HTR-8/SVneo (cell line): ENCODE measurements around the gene SOD3.

ENCODE experiments used
- DNase-seq: peaks from one replicate; pipeline ENCODE4 v3.0.0; 2011; ENCODE audit warnings: low spot score, mixed read lengths; ENCODE audit not compliant: insufficient read length
- FAIRE-seq: peaks from 2 replicates; lab custom pipeline; 2011; peaks lifted over from hg19 to GRCh38; lab: Jason Lieb, UNC

The SOD3 gene

DNA sequence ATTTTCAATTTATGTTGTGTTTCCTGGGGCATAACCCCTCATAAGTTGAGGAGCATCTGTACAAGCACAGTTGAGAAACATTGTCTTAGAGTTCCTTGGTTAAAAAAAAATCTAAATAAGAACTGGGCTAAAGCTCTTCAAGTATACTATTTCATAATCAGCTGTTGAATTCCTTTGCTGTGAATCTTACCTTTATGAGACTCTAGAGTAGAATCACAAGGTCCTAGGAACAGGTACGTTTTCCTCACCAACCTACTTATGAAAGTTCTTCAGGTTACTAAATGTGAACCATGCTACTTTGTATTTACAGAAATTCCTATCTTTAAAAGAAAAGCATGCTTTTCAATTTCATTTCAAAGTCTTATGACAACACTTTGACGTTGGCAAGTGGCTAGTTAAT lies 20.9 kb upstream of the SOD3 start:
- FAIRE-seq = no peak
- no peak for DNase-seq

DNA sequence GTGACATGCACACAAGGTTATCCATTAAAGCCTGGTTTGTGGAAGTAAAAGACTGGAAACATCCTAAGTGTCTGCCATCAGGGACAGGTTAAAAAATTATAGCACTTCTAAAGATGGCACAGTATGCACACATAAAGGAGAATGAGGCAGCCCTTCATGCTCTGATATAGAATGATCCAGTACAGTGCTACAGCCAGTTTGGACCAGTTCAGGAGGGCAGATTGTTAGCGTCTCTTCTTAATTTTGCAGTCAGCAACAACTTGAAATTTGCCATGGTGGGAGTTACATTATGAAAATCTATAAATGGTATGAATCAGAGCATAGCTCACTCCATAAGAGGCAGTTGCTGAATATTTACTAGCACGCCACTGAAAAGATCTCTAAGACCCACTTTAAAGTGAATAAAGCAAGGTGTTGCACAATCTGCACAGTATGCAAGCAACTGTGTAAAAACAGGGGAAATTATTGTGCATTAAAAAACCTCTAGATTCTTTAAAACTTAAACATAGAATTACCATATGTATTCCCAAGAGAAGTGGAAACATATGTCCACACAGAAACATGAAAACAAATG lies 20.3 kb upstream of the SOD3 start:
- DNase-seq = no peak

DNA sequence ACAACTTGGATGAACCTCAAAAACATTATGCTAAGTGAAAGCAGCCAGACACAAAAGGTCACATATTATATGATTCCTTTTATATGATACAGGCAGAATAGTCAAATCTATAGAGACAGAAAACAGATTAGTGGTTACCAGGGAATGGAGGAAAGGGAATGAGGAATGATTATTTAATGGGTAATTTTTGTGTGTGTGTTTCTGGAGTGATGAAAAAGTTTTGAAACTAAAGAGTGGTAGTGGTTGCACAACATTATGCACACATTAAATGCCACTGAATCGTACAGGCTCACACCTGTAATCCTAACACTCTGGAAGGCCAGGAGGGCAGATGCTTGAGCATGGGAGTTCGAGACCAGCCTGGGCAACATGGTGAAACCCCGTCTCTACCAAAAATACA lies 19.6 kb upstream of the SOD3 start:
- FAIRE-seq = no peak
- DNase-seq = no peak

More for the DNA sequence above, 20.3 kb upstream of the SOD3 start:
- FAIRE-seq = no peak

DNA sequence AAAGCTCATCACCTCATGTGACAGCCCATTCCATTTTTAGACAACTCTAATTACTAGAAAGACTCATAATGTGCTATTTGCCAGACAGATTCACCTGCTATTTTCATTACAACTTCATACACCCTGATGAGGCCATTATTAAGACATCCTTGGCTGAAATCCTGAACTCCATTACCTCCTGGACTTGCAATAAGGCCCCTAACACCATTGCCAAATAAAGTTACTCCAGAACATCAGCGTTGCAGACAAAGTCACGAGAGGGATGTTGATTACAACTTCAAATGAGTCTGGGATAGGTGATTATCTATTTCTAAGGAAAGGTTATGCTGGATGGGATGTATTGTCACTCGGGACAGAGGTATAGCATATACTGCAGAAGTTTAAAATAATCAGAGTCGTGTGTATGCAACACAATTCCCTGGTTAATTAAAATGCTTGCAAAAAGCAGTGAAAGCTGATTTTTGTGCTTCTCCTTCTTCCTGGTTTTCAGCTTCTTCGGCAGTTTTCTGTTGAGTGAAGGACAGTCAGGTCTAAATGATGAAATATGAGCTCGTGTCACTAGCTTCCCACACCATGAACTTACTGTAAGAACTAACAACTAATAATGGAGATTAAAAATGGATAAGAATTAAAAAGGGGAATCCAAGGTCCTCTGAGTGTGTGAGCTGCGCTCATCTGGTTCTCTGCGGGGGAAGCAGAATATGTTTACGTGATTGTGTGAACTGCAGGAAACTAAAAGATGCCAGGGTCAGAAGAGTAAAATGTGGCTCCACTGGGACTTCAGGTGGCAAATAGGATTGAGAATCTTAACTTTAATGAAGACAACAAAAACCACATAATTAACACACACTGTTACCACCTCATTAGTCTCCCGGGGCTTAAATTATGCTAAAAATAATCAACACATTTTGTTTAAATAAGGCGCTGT lies 17.6 kb upstream of the SOD3 start:
- DNase-seq (no peak), FAIRE-seq (no peak)

DNA sequence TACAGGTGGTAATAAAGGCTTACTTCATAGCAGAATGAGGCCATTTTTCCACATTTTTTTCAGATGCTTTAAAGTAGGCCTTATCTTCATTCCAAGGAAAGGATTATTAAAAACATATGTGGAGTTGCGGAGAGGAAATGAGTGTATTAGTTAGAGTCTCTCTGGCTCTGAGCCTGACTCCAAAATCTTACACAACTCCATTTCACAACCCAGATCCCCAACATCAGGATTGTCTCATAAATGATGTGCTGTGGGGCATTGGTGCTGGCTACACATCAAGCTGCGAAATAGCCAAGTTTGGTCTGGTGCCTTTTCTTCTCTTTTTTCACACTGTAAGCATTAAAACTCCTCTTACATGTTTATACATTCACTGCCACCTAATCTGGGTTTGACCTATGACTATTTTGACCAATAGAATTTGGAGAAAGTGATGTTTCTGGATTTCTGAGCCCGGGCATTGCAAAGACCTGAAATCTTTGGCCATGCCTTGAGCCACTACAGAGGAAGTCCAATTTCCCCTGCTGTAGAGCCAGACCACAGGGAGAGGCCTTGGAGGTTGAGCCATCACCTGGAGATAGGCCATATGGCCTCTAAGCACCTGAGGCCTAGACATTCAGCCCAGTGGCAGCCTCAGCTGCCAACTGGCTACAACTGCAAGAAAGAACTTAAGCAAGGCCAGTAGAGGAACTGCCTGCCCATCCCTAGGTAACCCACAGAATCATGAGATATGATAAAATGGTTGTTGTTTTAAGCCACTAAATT lies 16.7 kb upstream of the SOD3 start:
- FAIRE-seq (no peak), DNase-seq (no peak)

DNA sequence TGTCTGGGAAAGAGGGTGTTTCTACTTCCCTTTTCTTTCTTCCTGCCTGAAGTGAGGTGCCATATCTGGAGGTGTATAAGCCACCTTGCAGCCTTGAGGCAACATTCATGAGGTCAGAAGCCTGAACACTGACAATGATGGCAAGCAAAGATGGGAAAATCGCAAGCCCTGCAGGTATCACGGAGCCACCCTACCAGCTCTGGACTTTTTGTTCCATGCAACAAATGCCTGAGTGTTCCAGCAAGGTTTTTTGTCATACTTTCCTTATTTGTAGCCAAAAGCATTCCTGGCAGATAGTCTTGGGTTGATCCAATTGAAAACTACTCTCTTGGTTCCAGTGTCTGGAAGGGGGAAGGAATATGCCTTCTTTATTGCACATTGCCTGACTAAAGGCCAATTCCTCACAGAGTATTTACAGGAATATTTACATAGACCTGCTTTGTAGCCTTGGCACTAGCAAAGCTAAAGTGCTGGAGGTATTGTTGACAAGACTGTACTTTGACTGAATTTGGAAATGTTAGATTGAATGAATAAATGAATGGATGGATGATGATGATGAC lies 14.4 kb upstream of the SOD3 start:
- FAIRE-seq = no peak

DNA sequence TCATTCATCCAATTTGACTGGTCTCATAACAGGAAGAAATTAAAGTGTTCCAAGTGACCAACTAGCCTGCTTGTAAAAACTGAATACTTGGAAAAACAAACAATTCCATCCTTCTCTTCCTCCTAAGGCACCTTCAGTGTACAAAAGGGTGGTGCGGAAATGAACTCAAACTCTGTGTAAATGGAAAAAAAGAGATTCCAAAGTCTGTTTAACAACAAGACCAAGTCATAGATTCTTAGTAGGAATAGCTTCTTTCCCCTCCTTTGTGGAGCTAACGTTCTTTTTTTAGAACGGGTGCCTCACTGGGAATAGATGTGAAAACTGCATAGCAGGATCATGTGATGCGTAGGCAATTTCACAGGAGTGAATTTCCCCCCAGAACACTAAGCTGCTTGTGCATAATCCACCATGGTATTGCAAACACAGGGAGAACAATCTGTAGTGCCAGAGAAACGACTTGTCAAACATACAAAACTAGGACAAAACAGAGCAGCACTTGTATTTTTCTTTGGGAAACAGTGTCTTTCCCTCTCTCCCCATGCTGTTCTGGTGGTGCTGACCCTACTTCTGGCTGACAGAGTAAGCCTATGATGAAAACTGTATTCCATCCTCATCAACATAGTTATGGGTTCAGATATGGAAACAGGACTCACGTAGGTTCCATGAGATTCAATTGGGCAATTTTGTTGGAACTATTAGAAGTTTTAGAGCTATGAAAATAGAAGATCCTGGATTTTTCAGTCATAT lies 13.2 kb upstream of the SOD3 start:
- no peak for DNase-seq
- no peak for FAIRE-seq

More for the DNA sequence above, 14.4 kb upstream of the SOD3 start:
- DNase-seq = no peak

DNA sequence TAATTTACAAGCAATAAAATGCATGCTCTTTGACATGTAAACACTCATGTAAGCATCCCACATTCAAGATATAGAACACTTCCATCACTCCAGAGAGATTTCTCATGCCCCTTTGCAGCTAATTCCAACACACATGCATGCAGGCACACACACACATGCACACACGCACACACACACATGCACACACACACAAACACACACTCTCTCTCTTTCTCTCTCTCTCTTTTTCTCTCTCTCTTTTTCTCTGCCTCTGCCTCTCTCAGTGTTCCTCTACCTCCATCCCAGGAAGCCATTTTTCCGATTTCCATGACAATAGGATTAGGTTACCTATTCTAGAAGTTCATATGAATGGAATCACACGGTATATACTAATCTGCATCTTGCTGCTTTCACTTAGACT lies 11.9 kb upstream of the SOD3 start:
- FAIRE-seq (no peak), DNase-seq (no peak)

DNA sequence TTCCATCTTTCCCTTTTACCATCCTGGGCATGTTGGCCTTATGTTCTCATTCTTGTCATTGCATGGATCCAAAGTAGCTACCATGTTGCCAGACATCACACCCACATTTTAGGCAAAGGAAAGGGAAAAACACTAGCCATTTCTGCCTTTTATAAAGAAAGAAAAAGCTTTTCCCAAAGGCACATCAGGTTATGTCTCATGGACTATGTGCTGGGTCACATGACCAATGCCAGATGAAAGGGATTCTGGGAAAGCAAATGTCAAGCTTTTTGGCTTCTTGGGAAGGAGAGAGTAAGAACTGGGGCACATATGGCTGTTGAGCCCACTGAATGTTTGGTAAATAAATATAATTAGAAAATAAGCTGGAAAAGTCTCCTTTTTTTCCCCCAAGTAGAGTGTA lies 4.3 kb upstream of the SOD3 start:
- FAIRE-seq (no peak), DNase-seq (no peak)

DNA sequence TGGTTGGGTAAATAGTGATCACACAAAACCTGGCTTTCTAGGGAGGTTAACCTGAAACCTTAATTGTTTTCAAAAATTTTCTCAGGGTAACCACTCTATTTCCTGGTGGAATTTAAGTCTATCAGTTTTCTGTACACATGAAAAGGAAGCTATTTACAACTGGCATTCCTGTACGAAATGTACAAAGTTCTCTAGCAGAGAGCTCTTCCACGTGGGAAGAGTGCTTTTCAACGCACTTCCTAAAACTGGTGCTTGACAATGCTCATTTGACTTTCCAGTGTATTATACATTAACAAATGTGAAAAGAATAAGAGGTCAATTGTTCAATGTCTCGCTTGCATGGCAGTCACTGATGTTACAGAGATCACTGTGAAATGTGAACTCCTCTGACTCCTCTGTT lies 2.8 kb upstream of the SOD3 start:
- FAIRE-seq (no peak), DNase-seq (no peak)

DNA sequence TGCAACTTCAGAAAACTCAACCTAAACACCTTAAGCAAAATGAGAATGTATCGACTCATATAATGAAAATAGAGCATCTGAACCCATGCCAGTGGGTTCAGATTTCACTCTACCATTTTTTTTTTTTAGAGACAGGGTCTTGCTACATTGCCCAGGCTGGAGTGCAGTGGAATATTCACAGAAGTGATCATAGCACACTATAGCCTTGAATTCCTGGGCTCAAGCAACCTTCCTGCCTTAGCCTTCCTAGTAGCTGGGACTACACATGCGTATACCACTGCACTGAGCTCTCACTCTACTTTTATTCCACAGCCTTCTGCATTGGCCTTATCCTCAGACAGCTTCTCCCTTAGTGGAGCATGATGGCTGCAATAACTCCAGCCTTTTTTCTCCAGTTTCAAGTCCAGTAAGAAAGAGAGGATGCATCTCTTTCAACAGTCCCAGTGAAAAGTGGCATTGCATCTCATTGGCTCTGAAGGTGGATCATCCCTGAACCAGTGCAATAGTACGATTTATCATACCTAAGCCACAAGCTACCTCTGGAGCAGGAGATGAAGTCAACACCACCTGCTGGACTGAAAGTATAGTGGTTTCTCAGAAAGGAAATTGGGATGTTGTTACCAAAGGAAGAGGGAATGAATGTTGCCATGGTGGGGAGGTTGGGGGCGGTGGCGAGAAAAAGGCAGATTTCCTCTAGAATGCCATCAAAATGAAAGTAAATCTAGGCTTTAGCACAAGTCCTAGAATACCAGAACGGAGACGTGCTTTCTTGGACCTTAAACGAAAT lies 2.0 kb upstream of the SOD3 start:
- no peak for DNase-seq
- no peak for FAIRE-seq

DNA sequence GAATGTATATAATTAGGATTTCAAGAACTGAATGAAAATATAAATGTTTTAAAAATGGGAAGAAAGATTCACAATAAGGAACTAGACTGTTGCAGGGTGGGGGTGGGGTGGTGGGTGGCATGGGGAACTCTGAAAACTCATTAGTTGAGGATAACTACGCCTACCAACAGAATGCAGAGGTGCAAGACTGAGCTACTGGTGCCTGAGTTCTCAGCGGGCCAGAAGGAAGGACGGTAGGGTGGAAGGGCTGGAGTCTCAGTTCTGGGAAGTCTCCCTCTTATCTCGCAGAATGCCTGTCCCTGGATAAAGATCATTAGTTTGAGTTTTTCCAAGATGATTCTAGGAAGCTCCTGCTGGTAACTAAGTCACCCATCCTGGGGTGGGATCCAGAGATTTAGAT lies 1.3 kb upstream of the SOD3 start:
- DNase-seq = no peak
- no peak for FAIRE-seq

DNA sequence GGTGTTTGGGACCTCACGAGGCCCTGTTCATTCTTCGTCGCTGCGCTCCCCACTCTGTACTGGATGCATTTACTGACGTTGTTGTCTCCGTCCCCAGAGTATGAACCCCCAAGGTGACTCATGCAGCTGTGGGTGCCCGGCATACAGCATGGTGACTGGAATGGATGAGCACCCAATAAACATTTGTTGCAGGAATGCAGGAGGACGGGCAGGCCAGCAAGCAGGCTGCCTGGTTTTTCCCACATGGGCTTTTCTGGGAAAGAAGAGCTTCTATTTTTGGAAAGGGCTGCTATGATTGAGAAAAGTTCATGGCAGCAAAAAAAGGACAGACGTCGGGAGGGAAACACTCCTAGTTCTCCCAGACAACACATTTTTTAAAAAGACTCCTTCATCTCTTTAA lies 893 bp upstream of the SOD3 start:
- FAIRE-seq = no peak
- DNase-seq = no peak

DNA sequence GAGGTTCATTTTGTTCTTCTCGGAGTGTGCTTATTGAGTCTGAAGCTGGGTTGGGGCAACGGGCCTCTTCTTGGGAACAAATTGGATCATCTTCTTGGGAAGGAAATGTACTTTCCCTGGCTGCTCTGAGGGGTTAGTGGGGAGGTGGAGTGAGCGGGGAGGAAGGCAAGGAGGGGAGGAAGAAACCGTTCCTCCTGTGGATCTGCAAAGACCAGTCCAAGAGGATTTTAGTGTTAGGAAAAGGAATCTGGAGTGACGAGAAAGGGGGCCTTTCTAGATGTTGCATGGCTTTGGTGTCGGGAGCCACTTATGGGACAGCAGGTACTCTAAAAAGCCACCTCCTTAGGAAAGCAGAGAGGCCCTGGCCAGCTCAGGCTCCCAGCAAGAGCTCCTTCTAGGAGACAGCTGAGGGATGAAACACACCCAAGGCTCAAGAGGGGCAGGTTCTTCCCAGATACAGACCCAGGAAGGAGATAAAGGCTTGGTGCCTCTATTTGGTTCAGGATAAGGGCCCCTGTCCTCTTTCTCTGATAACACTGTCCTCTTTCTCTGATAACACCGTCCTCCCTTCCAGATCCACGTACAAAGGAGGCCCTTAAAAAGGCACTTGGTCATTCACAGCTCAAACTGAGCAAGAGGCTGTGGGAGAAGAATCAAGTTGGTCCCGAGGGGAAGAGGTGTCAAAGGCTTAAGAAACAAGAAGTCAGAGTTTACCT lies 451 bp downstream of the SOD3 start:
- no peak for DNase-seq
- no peak for FAIRE-seq

DNA sequence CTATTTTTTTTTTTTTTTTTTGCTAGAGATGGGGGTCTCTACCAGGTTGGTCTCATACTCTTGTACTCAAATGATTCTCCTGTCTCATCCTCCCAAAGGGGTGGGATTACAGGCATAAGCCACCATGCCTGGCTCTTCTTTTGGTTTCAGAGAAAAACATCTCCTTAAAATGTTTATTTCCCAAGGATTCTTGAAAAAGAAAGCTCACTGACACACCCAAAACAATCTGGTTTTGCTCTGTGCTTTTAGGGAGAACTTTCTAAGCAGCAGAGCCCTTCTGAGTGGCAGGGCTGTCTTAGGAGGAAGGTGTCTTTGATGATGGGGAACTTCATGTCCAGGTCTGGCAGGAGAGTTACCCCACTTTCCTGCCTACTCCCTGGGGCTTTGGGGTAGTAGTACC lies 1.2 kb downstream of the SOD3 start:
- DNase-seq (no peak), FAIRE-seq (no peak)

DNA sequence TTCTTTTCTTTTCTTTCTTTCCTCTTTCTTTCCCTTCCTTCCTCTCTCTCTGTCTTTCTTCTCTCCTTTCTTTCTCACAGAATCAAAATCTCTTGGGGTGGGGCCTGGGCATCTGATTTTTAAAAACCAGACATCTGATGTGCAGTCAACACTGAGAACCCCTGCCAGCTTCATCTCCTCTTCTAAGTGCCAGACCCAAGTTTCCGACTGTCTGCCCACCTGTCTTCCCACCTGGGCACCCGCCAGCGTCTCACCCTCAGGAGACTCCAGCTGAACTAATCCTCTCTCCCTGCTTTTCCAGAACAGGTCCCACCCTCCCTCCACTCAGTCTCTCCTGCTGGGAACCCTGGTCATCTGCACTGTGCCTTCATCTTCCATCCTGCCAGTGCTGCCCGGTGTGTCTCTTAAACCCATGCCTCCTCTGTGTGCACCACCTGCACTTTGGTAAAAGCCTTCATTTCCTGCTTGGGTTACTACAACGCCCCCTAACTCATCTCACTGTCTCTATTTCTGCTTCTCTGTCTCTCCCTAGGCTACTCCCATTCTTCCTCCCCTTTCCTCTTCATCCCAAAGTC lies 2.8 kb downstream of the SOD3 start:
- no peak for DNase-seq
- no peak for FAIRE-seq

DNA sequence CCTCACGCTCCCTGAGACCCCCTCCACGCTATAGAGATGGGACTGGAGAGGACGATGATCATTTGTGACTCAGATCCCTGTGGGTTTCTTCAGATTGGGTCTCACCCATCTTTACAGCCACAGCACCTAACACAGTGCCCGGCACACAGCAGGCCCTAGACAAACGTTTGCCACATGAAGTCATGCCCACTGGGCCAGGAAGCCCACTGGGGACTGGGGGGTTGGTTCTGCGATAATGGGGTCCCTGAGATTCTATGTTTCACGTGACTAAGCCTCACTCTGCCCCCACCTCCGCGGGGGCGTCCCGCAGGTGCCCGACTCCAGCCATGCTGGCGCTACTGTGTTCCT lies 3.8 kb downstream of the SOD3 start:
- FAIRE-seq (no peak), DNase-seq (no peak)

DNA sequence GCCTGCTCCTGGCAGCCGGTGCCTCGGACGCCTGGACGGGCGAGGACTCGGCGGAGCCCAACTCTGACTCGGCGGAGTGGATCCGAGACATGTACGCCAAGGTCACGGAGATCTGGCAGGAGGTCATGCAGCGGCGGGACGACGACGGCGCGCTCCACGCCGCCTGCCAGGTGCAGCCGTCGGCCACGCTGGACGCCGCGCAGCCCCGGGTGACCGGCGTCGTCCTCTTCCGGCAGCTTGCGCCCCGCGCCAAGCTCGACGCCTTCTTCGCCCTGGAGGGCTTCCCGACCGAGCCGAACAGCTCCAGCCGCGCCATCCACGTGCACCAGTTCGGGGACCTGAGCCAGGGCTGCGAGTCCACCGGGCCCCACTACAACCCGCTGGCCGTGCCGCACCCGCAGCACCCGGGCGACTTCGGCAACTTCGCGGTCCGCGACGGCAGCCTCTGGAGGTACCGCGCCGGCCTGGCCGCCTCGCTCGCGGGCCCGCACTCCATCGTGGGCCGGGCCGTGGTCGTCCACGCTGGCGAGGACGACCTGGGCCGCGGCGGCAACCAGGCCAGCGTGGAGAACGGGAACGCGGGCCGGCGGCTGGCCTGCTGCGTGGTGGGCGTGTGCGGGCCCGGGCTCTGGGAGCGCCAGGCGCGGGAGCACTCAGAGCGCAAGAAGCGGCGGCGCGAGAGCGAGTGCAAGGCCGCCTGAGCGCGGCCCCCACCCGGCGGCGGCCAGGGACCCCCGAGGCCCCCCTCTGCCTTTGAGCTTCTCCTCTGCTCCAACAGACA lies 4.4 kb downstream of the SOD3 start:
- no peak for DNase-seq
- no peak for FAIRE-seq
